ENCODE results near the gene PPP2R5D. TPM values are rescaled to one million over a fixed set of nuclear protein-coding genes. Genes with fewer than 3 reads are reported as not detected.

PPP2R5D gene
- total RNA-seq, 4 donors from 2014 or later: 15.6 to 35.9 (median 27.4) TPM

DNA sequence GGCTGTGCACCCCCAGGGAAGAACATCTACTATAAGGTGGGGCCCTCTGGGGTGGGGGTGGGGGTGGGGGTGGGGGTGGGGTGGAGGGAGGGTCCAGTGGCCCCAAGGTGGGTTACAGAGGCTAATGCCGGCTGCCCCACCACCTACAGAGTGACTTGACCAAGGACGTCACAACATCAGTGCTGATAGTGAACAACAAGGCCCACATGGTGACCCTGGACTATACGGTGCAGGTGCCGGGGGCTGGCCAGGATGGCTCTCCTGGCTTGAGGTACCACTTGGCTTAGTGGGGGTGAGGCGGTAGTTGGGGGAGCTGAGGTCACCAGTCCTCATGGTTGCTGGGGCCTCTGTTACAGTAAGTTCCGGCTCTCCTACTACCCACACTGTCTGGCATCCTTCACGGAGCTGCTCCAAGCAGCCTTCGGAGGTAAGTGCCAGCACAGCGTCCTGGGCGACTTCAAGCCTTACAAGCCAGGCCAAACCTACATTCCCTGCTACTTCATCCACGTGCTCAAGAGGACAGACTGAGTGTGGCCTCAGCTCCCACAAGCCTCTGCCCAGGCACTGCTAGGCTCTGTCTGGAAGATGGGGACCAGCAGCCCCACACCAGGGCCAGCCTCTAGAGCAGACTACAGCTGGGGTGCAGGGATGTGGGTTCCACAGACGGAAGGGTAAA lies 21.1 kb upstream of the PPP2R5D start:
- Histone ChIP-seq H3K27me3 (no peaks in the 10 kb centered on the region), H3K4me3 (no peak overlapping the region), H3K9me3 (no peaks in the 10 kb centered on the region), H3K36me3 (peaks cover 0 to 61% (median 11%) of the 10 kb centered on the region in 3 donors), H3K4me1 (peaks cover 14 to 20% (median 17%) of the 10 kb centered on the region in 3 donors), H3K27ac (no peak overlapping the region)
- DNase-seq: no peak
- TF ChIP-seq POLR2A (IDR thresholded peaks at IDR 0.05) (no peak), CTCF (IDR thresholded peaks at IDR 0.05) (no peak)
- intact Hi-C loops (cut with DNase I): loop anchor here (10.0 kb wide), 1 partner anchor 101 kb away; no protein-coding TSS in a partner anchor
- WGBS, 2 donors: 83 to 100% methylated on average over 3 to 12 of the region's 12 CpGs

DNA sequence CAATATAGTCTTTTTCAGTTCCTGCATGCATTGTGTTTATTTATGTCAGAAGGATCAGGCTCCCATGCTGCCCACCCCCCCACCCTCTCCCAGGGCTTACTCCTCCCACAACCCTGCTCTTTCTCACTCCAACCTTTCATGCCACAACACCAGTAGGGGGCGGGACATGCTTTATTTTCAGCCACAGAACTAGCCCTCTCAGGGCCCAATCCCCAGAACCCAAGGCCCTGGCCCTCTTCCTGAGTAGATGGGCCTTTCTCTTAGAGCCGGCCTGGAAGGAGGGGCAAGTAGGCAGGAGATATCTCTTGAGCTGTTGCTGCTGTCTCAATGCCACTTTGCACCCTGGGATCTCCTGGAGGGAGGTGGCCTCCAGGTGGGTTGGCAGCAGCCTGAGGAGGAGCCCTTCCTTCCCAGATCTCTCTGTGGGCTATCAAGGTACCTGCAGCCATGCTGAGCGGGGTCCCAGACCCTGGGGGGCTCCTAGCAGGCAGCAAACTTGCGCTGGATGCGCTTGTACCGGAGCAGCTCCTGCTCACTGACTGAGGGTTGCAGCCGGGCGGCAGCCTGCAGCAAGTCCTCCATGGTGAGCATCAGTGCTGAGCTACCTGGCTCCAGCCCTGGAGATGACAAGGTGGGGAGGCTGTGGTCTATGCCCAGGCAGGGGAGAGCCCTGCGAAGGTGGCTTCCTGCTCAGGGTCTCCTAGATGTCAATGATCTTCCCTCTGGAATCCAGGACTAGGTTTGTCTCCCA lies 20.3 kb upstream of the PPP2R5D start:
- Histone ChIP-seq H3K4me1 (peaks cover 14 to 20% (median 17%) of the 10 kb centered on the region in 3 donors), H3K27me3 (no peaks in the 10 kb centered on the region), H3K4me3 (no peak overlapping the region), H3K36me3 (peaks cover 0 to 68% (median 13%) of the 10 kb centered on the region in 3 donors), H3K27ac (no peak overlapping the region), H3K9me3 (no peaks in the 10 kb centered on the region)
- DNase-seq: no peak
- no peak for TF ChIP-seq CTCF (IDR thresholded peaks at IDR 0.05)
- TF ChIP-seq POLR2A (IDR thresholded peaks at IDR 0.05): no peak
- WGBS, 2 donors: 68 to 85% methylated on average over 4 to 5 of the region's 9 CpGs
- intact Hi-C loops (cut with DNase I): loop anchor here (10.0 kb wide), 1 partner anchor 101 kb away; no protein-coding TSS in a partner anchor

- Histone ChIP-seq H3K27ac (no peak overlapping the region), H3K4me1 (peaks cover 0 to 4% (median 0%) of the 10 kb centered on the region in 3 donors), H3K9me3 (no peaks in the 10 kb centered on the region), H3K4me3 (no peak overlapping the region), H3K36me3 (peaks cover 0 to 75% (median 18%) of the 10 kb centered on the region in 3 donors), H3K27me3 (no peaks in the 10 kb centered on the region)
- DNase-seq: no peak
- 74 to 81% methylated on average over 7 of the region's 7 CpGs for WGBS, 2 donors
- intact Hi-C loops (cut with DNase I): loop anchor here (10.0 kb wide), 1 partner anchor 98 kb away; no protein-coding TSS in a partner anchor
- no peak for TF ChIP-seq POLR2A (IDR thresholded peaks at IDR 0.05)
- TF ChIP-seq CTCF (IDR thresholded peaks at IDR 0.05): no peak
These were observed 17.8 kb upstream of the PPP2R5D start for GRCh38 chr6:42966571-42966970.

DNA sequence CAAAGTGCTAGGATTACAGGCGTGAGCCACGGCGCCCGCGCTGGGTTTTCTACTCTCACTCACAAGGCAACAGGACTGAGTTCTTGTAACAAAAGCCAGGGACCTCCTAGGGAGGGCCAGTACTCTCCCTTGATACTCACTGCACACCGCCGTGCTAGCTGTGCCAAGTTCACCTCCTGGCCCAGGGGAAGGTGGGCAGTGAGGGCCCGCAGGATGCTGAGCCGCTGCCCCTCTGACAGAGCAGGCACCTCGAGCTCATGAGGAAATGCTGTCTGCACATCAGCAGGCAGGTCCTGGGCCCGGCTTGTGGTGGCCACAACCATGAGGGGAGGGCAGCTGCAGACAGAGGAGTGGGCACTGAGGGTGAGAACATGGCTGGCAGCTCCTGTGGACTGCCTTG lies 17.1 kb upstream of the PPP2R5D start:
- Histone ChIP-seq H3K36me3 (peaks cover 0 to 73% (median 18%) of the 10 kb centered on the region in 3 donors), H3K27me3 (no peaks in the 10 kb centered on the region), H3K4me1 (peaks cover 0 to 4% (median 0%) of the 10 kb centered on the region in 3 donors), H3K27ac (no peak overlapping the region), H3K4me3 (no peak overlapping the region), H3K9me3 (no peaks in the 10 kb centered on the region)
- no peak for DNase-seq
- WGBS, 2 donors: 96% methylated on average over 4 of the region's 11 CpGs; no CpG with 5 or more reads in 1 of the 2 donors
- intact Hi-C loops (cut with DNase I): loop anchor here (10.0 kb wide), 1 partner anchor 98 kb away; no protein-coding TSS in a partner anchor
- TF ChIP-seq CTCF (IDR thresholded peaks at IDR 0.05) (no peak), POLR2A (IDR thresholded peaks at IDR 0.05) (no peak)

Measured in esophagus squamous epithelium (tissue), 5 donors.